ENCODE data around the gene ACHE.

- TF ChIP-seq ZBTB43 (CRISPR knock-in tag; conservative IDR thresholded peaks at IDR 0.05) (no peak), PRDM4 (CRISPR knock-in tag; IDR thresholded peaks at IDR 0.05; ENCODE audit: borderline replicate concordance) (no peak), E2F1 (CRISPR knock-in tag; IDR thresholded peaks at IDR 0.05) (no peak), ARID3A (IDR thresholded peaks at IDR 0.05; ENCODE audit: low read depth, low read length) (no peak), ZBTB25 (CRISPR knock-in tag; IDR thresholded peaks at IDR 0.05) (no peak), ZZZ3 (CRISPR knock-in tag; IDR thresholded peaks at IDR 0.05; ENCODE audit: borderline replicate concordance) (no peak), POLR2AphosphoS5 (IDR thresholded peaks at IDR 0.05; ENCODE audit: low read depth, low read length) (no peak), ZNF180 (CRISPR knock-in tag; IDR thresholded peaks at IDR 0.05; ENCODE audit: borderline replicate concordance, low read depth) (no peak), CTCF (CRISPR knock-in tag; IDR thresholded peaks at IDR 0.05) (no peak), MAX (IDR thresholded peaks at IDR 0.05) (no peak), SP2 (CRISPR knock-in tag; IDR thresholded peaks at IDR 0.05) (no peak)
Observed at GRCh38 chr7:100881136-100881535, 14.6 kb downstream of the ACHE start.

Data from HepG2 (cell line).